Embryonic facial prominence (tissue), 1 donor: Measurements from ENCODE around the gene ARMCX4.
"Not testable (repeated sequence)": the region's sequence is repeated elsewhere in the genome, so short reads cannot be mapped to it uniquely, and the experiment has no call there.

Experiments
- DNase-seq: peaks from one replicate; pipeline ENCODE4 v3.0.0-alpha.2; 2016; ENCODE audit errors: extremely low spot score

ARMCX4 gene

GRCh38 chrX:101485212-101485949, at the start of gene ARMCX4:
TSS of gene ARMCX4 (plus strand) at chrX:101485456. CDS start at chrX:101488590, 3,134 bp downstream.
- peak; percentile 46 for DNase-seq

GRCh38 chrX:101442085-101442484, 43.2 kb upstream of the ARMCX4 start:
- DNase-seq, result no peak

- no peak for DNase-seq
These were observed 36.0 kb upstream of the ARMCX4 start for GRCh38 chrX:101449279-101449678.

- DNase-seq, result no peak
These were observed 35.2 kb upstream of the ARMCX4 start for GRCh38 chrX:101450085-101450484.

- DNase-seq, result no peak
These were observed 34.3 kb upstream of the ARMCX4 start for GRCh38 chrX:101450961-101451360.

GRCh38 chrX:101452056-101452455, 33.2 kb upstream of the ARMCX4 start:
- DNase-seq, result no peak

GRCh38 chrX:101460669-101461068, 24.6 kb upstream of the ARMCX4 start:
- DNase-seq, result no peak

- no peak for DNase-seq
These were observed 22.4 kb upstream of the ARMCX4 start for GRCh38 chrX:101462892-101463291.

GRCh38 chrX:101478366-101478765, 6.9 kb upstream of the ARMCX4 start:
- DNase-seq, result no peak

- no peak for DNase-seq
These were observed 3.0 kb upstream of the ARMCX4 start for GRCh38 chrX:101482296-101482695.

GRCh38 chrX:101483705-101484104, 1.6 kb upstream of the ARMCX4 start:
- DNase-seq, result no peak

- DNase-seq, result no peak
These were observed 1.1 kb upstream of the ARMCX4 start for GRCh38 chrX:101484135-101484534.

- no peak for DNase-seq
These were observed 3.5 kb downstream of the ARMCX4 start for GRCh38 chrX:101488796-101489195.

- no peak for DNase-seq
These were observed 6.7 kb downstream of the ARMCX4 start for GRCh38 chrX:101491943-101492342.

- DNase-seq, result no peak
These were observed 8.0 kb downstream of the ARMCX4 start for GRCh38 chrX:101493225-101493624.

- DNase-seq, result not testable (repeated sequence)
These were observed 17.7 kb downstream of the ARMCX4 start for GRCh38 chrX:101502929-101503328.

GRCh38 chrX:101507372-101507771, 22.1 kb downstream of the ARMCX4 start:
- DNase-seq, result no peak

GRCh38 chrX:101507986-101508385, 22.7 kb downstream of the ARMCX4 start:
- no peak for DNase-seq

GRCh38 chrX:101530944-101531343, 45.7 kb downstream of the ARMCX4 start:
- no peak for DNase-seq
